OCI-LY3 (cell line): ENCODE measurements around the gene FBXW8.

Experiments
- CTCF ChIP-seq: fragments of 200-600, 300-600 bp; sonication (generic); IDR thresholded peaks from 2 replicates; pipeline ENCODE4 v1.5.1; 2014; ENCODE audit warnings: antibody characterized with exemption, low read length, low read depth
- EZH2phosphoT487 ChIP-seq: fragments of 200-600 bp; shearing (Covaris generic); IDR thresholded peaks from 2 replicates; pipeline ENCODE4 v1.6.1; 2018; ENCODE audit warnings: antibody characterized with exemption, mixed run types, low read depth

- TF ChIP-seq CTCF = no peak
- TF ChIP-seq EZH2phosphoT487 = no peak
Observed at GRCh38 chr12:117039891-117040309, 129.2 kb downstream of the FBXW8 start.
